HG02798 (cell line): ENCODE measurements around the gene ASF1A.

Source experiments
- ATAC-seq: cut with Tn5 transposase; IDR thresholded peaks from one replicate; pipeline ENCODE4 v1.9.1; 2021; ENCODE audit warnings: mild to moderate bottlenecking; ENCODE audit not compliant: unreplicated experiment, poor library complexity

Gene ASF1A

DNA sequence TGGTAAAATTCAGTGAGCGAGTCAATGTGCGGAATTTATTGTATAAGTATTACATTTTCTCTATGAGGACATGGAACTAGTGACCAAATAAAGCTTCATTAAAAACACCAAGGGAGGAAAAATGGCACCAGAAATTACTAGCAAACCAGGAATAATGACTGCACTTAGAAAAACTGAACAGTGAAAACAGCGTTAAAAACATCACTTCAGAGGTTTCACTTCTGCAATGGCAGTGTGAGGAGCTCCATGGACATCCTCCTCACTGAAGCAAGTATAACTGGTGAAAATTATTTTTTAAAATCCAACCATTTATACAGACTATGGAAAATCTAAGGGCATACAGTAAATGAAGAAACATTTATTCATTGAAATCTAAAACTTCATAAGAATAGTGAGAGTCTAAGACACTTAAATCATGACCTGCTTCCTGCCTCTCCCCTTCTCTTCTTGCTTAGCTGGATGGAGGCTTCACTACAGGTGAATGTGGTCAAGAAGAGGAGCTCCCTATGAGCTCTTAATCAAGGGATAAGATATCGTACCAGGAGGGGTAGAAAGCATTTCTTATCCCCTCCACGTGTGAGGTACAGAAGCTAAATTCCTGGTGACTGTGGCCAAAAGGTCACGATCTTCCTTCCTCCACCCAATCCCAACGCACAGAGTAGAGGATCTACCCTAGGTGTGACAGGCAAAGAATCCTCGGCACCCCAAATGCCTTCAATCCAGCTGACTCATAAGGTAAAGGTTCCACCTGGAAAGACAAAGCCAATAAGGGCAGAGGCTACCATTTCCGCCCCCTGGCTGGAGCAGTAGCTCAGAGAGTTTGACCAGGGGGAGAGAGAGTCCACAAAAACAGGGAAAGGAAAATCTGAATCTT is 12.3 kb upstream of the ASF1A start:
- ATAC-seq: peak; percentile 93

DNA sequence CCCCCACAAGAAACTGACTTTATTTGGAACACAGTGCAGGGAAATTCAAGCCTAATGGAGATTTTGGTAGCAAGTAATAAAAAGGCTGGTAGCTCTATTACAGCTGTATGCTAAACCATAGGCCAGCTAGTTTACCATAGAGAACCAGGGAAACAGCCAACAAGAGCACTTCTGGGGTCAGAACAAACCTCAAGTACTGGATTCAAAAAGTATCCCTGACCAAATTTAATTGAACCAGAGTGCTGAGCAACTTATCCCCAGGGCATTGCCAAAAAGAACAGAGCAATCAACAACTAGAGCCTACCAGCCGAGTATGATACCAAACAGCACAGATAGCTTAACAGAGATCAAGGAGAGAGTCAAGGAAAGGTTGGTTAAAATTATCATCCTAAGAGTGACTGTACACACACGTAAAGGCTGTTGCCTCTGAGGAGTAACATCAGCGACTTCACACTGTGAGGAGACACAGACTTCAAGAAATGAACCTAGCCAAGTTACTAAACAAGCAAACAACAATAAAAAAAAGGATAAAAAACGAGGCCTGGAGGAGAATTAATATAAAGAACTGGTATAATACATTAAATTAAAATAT is 11.5 kb upstream of the ASF1A start:
- ATAC-seq: no peak

DNA sequence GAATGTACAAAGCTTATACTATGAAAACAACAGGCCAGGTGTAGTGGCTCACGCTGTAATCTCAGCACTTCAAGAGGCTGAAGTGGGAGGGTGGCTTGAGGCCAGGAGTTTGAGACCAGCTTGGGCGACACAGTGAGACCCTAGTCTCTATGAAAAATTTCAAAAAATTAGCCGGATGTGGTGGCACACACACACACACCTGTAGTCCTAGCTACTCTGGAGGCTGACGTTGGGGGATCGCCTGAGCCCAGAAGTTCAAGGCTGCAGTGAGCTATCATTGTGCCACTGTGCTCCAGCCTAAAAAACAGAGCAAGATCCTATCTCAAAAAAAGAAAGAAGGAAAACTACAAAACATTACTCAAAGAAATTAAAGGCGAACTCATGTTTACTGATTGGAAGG is 7.3 kb upstream of the ASF1A start:
- ATAC-seq: no peak

DNA sequence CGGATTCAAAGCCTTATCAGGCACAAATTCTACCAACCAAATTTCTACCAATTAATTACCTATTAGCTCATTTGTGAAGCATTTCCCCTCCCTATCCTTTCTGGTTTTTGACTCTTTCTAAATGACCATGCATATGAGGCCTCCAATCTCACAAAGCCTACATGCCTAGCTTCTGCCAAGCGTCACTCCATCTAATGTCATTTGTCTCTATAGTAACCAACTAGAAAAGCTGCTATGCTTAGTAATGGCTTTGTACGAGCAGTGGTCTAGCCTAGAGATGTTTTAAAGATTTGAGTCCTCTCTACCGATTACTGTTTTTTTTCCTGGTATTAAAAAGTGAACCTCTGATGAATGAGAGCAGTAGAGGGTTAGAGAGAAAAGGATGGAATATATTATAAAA is 4.8 kb upstream of the ASF1A start:
- no peak for ATAC-seq

DNA sequence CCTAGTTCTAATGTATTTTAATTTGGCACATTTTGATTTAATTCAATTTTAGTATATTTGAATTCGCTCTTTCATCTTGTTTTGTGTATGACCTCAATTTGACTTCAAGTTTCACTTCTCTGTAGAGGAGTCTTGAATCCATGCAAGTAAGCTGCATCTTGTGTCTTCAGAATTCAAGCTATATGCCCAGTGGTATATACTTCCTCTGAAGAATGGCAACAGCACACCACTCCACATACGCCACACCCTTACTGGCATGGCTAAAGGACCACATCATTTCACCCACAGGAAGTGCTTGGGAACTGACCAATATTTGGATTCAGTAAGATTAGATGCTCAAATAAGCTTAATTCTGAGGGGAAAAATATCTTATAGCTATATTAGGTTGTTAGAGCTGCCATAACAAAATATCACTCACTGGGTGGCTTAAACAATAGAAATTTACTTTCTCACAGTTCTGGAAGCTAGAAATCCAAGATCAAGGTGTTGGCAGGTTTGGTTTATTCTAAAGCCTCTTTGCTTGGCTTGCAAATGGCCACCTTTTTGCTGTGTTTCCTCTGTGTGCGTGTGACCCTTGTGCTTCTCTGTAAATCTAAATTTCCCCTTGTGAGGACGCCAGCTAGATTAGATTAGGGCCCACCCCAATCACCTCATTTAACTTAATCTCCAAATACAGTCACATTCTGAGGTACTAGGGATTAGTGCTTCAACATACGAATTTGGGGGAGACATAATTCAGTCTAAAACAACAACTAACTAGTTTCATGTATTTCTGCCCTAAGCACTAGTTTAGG is 2.8 kb upstream of the ASF1A start:
- peak; percentile 8 for ATAC-seq

DNA sequence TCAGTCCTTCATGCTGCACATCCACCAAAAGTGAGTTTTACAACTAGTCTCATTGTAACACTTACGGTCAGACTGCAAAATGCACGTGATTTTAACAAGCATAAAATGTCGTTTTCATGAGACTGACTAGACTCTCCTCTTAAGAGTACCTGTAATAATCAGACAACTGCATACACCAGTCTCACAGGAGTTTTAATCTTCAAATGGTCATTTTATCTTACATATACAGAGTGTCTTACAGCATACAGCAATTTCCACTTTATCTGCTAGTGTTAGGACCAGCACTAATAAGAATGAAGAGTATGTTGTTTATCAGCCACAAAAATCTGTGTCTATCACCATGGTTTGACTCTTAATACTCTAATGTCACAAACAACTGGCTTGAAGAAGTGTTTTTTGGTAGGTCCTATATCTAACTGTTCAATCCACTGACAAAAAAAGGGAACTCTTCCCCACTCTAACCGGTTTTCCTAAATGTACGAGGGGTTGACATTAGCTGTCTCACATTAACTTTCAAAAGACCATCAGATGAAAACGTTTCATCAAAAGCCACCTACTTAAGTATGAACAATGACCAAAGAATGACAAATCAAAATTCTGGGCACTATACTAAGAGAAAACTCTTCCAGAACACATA is 1.5 kb upstream of the ASF1A start:
- no peak for ATAC-seq

DNA sequence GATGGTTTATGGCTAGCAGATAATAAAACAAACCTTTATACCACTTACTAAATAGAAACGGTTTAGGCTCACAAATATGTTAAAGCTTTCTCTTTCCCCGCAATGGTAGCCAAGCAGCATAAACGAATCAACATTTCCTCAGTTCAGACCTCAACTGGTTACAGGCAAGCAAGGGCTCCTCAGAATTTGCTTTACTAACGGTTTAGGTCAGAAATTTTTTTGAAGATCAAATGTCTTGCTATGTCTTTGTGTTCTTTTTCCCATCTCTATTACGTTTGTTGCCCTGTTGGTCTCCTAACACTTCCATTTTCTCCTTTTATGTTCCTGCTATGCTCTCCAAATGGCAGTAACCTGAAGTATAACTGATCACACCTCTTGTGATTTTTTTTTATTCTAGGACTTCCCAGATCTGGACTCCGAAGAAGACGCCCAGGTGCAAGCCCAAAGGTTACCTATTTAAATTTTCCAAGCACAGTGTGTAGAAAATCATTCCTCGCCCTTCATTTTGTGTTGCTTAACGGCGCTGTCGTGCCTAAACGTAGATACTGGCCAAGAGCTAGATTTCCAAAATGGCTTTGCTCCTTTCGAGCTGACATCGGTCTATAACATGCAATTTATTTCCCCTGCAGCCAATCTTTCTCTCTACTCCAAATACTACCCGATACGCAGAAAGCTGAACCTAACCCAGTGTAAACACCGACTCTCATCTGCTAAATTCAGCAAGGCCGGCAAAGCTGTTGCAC is 717 bp upstream of the ASF1A start:
- ATAC-seq: peak; percentile 13

DNA sequence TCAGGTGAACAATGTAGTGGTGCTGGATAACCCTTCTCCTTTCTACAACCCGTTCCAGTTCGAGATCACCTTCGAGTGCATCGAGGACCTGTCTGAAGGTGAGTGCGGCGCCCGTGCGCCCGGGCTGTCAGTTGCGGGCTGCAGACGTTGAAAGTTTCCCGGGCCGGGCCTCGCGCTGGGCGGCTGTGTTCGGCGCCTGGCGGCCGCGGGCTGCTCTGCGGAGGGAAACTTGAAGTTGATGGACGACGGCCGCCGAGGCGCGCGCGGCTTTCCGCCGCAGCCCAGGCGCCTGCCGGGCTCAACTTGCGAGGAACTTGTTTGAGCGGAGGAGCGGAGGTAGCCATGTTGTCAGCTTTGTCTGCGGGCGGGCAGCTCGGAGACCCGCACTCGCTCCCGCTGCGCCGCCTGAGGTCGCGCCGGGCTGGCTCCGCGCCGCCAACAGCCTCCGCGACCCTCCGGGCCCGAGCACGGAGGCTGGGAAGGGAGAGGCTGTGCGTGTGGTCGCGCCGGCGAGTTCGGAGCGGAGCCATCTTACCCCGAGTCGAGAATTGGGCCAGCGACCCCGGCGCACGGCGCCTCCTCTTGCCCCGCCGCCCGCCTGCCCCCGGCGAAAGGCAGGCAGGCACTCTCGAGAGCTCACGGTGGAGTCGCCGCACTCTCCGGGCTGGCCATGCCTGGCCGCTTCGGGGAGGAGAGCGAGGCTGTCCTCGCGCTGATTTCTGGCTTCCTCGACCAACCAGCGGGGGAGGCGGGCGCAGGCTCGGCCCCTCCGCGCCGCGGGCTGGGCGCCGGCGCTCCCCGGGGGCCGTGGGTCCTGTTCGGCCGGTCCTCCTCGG is 691 bp downstream of the ASF1A start:
- ATAC-seq: peak; percentile 50

DNA sequence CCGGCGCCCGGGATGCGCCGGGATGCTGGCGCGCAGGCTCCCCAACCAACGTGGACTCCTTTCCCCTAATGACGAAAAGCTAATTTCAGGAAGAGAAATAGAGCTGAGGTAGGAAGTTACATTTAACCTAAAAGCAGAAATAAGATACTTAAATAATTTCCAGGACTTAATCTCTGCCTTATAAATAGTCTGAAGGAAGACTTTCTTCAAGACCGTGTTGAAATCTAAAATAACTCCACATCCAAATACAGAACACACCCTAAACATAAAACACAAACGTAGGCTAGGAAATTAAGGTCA is 1.3 kb downstream of the ASF1A start:
- no peak for ATAC-seq

DNA sequence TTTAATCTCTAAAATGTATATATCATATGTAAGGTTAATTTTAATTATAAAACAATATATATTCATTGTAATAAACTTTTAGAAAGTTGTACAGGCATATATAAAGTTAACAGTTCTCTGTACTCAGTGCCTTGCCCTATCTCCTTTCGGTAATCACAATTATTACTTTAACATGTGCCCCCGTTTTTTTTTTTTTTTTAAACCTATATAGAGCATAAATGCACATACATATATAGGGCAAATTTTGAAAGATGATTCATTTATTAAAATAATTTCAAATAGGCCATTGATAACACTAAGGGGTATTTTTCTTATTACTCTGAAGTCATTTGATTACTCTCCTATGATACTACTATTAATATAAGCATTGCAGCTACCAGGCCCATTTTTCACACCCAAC is 1.9 kb downstream of the ASF1A start:
- ATAC-seq: no peak

DNA sequence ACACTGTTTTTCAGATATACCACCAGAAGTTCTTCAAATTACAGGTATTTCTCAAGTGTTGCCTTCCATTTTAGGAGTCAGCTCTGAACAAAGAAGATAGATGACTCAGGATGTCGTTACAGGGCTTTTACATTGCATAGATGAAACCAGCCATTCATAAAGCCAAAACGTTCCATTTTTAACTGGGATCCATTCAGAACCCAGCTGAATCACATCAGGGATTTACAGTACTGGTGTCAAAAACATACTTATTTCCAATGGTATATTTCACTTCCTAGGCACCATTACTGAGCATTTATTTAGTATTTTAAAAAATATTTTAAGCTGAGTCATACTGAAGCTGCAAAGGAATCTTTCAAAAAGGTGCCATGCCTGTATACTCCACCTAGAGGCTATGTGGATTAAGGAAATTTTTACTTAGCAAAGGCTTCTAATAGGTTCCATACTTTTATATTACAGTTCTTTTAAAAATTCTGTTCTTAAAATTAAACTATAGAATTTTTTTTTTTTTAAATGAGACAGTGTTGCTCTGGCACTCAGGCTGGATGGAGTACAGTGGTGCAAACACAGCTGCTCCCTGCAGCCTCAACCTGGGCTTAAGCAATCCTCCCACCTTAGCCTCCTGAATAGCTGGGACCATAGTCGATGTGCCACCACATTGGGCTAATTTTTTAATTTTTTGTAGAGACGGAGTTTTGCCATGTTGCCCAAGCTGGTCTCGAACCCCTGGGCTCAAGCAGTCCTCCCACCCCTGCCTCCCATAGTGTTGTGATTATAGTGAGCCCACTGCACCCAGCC is 2.6 kb downstream of the ASF1A start:
- ATAC-seq: peak; percentile 14

DNA sequence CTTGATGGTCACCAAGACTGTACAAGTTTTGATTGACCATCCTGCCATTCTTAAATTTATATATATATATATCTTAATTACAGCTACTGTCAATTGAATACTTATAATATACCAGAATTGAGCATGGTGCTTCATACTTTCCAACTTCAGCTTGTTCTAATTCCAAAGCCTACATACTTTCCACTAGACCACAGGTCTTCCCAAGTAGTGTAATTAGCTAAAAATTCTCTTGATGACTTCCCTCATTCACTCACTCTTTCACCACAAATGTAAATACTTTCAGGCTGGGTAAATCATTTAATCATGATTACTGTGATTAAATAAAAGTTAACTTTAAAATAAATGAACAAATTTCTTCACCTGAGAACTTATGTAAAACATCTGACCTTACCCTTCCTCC is 3.4 kb downstream of the ASF1A start:
- ATAC-seq: no peak

DNA sequence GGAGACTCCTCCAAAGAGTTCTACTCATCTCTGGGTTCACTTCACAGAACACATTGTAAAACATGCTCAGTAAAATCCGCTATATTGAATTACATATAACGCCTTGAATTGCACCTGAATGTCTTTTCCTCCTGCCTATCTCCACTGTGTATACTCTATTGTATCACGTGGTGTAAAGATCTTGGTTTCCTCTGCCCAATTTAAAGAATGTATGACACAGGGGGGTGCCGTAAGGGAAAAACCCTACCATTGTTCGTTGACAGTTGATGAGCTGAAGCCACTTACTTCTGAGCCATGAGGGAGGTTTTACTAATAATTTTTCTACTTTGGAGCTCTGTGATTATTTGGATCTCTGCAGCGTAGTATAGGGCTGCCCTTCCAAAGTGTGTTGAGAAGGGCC is 6.0 kb downstream of the ASF1A start:
- ATAC-seq: no peak

DNA sequence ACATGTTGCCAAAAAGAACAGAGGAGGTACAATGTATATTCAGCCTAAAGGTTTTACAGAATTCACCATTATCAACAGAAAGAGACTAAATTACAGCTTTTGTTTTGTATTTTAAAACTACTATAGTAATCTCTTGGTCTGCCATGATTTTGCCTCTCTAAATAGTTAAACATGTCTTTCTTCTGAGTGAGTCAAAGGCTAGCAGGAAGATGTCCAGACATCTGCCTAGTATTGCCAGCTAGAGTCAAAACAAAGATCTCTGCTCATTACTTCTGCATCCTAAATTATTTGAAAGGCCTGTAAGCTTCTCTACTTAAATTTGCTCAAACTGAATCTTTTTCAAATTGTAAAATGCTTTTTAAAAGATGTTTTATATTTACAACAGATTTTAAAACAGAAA is 8.8 kb downstream of the ASF1A start:
- no peak for ATAC-seq

DNA sequence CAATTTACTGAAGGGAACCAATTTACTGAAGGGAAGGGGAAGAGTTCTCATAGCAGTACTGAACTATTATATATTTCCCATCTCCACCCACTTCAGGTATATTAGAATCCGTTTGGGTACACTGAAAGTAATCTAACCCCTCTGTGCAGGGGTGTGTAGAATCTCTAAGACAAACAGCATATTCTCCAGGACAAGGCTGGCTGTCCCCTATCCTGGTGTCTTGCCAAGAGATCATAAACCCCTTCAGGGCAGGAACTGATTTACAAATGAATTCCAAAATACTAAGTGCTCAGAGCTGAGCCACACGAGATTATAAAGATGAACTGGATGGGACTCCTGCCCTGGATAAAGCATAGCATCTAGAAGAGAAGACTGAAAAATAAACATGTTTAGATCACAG is 9.2 kb downstream of the ASF1A start:
- no peak for ATAC-seq

DNA sequence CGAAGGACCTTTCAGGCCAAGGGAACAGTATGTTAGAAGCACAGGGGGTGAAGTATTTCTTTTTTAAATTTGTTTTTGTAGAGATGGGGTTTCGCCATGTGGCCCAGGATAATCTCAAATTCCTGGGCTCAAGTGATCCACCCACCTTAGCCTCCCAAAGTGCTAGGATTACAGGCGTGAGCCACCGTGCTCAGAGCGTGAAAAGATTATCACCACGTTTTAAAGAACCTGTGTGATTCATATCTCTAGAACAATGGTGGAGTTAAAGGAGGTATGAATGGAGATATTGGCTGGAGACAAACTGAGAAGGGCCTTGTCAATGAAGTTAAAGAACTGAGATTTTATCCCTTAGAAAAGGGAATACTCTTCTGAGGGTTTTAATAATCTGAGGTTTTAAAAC is 9.7 kb downstream of the ASF1A start:
- ATAC-seq: no peak

DNA sequence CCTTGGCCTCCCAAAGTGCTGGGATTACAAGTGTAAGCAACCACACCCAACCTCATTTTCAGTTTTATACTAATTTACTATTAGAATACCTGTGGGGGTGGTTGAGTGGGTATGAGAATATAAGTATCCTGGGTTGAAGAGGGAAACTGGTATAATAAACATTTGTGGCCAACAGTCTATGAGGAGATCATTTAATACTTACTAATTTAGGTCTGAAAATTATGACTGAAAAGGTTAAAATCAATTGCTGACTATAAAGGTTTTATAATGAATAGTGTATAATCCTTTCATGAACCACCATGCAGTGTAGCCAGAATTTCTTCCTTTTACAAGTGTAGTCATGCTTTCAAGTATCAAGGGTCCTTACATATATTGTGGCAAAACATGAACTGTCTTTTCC is 11.1 kb downstream of the ASF1A start:
- ATAC-seq: no peak

DNA sequence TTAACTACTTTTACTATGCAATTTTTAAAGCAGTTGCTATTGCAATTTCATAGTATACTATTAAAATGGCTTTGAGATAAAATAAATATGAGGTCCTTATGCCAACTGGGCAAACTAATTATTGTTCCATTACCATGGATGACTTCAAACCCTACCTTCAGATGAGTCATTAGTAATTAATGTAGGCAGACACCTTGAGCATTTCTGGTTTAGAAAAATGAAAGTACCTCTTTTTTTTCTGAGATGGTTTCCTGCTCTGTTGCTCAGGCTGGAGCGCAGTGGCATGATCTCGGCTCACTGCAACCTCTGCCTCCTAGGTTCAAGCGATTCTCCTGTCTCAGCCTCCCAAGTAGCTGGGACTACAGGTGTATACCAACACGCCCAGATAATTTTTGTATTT is 11.9 kb downstream of the ASF1A start:
- ATAC-seq: no peak

DNA sequence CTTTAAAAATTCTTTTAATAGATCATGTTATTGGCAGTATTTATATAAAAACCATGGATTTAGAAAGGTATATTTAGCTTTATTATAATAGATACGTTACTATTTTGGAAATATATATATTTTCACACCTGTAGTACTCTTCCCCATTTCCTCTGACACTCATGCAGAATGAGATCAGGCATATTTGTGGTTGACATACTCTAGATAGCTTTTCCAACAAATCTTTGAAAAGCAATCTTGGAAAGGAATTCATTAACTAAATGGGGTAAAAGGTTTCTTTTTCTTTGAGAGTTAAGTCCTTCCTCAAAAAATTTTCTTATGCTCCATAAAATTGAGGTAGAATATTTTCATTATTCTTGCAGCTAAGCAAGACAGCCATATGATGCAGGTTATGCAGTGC is 14.5 kb downstream of the ASF1A start:
- ATAC-seq: no peak
